GM18520 (cell line): ENCODE results near the gene PCSK6.

Experiments
- ATAC-seq: cut with Tn5 transposase; IDR thresholded peaks from one replicate; pipeline ENCODE4 v1.9.1; 2021; ENCODE audit not compliant: unreplicated experiment

Gene PCSK6

GRCh38 chr15:101258238-101259144 lies 231.0 kb downstream of the PCSK6 start:
- no peak for ATAC-seq

GRCh38 chr15:101256757-101257156 lies 232.8 kb downstream of the PCSK6 start:
- ATAC-seq, result no peak

GRCh38 chr15:101255615-101256241 lies 233.8 kb downstream of the PCSK6 start:
- ATAC-seq, result no peak

DNA sequence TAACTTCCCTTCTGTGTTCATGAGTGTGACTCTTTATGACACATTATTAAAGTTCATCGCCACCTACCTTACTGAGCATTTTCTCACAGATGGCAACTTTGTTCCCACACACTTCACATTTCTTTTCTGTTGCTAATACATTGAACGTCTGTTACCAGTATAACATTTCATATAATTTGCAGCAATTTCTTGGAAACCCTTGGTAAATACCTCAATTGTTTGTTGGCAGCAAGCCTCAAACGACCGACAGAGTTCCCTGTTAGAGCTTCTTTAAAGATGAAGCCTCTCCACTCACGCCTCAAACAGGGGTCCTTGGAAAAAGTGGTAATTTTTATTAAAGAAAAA lies 234.5 kb downstream of the PCSK6 start:
- no peak for ATAC-seq

GRCh38 chr15:101254157-101255050 lies 235.1 kb downstream of the PCSK6 start:
- ATAC-seq, result no peak
